ENCODE results near the gene FAM25C.
A peak's percentile ranks its signal among the peaks of the same experiment; 100 is the strongest.
"Not testable (repeated sequence)": the region's sequence is repeated elsewhere in the genome, so short reads cannot be mapped to it uniquely, and the experiment has no call there.

Gene FAM25C

GRCh38 chr10:47999691-48000090 is at the start of gene FAM25C:
Gene FAM25C, minus strand, starts transcription at chr10:47999791. Its CDS starts 26 bp downstream, at chr10:47999765.
- DNase-seq (ENCODE audit: low read depth) = not testable (repeated sequence)

- not testable (repeated sequence) for DNase-seq (ENCODE audit: low read depth)
Observed at GRCh38 chr10:48044557-48044956, 45.0 kb upstream of the FAM25C start.

GRCh38 chr10:48031390-48031789 is 31.8 kb upstream of the FAM25C start:
- not testable (repeated sequence) for DNase-seq (ENCODE audit: low read depth)

GRCh38 chr10:48002306-48002705 is 2.7 kb upstream of the FAM25C start:
- not testable (repeated sequence) for DNase-seq (ENCODE audit: low read depth)

- DNase-seq (ENCODE audit: low read depth) = peak; percentile 81
Observed at GRCh38 chr10:47994045-47994444, 5.5 kb downstream of the FAM25C start.

GRCh38 chr10:47992560-47992959 is 7.0 kb downstream of the FAM25C start:
- DNase-seq (ENCODE audit: low read depth) = not testable (repeated sequence)

- DNase-seq (ENCODE audit: low read depth) = not testable (repeated sequence)
Observed at GRCh38 chr10:47991706-47992105, 7.9 kb downstream of the FAM25C start.

- not testable (repeated sequence) for DNase-seq (ENCODE audit: low read depth)
Observed at GRCh38 chr10:47990097-47990496, 9.5 kb downstream of the FAM25C start.

GRCh38 chr10:47989542-47989950 is 10.0 kb downstream of the FAM25C start:
- not testable (repeated sequence) for DNase-seq (ENCODE audit: low read depth)

GRCh38 chr10:47988718-47989541 is 10.7 kb downstream of the FAM25C start:
- DNase-seq (ENCODE audit: low read depth) = peak; percentile 79

GRCh38 chr10:47987952-47988351 is 11.6 kb downstream of the FAM25C start:
- DNase-seq (ENCODE audit: low read depth) = not testable (repeated sequence)

GRCh38 chr10:47986413-47987230 is 13.0 kb downstream of the FAM25C start:
- DNase-seq (ENCODE audit: low read depth) = not testable (repeated sequence)

- not testable (repeated sequence) for DNase-seq (ENCODE audit: low read depth)
Observed at GRCh38 chr10:47975409-47975808, 24.2 kb downstream of the FAM25C start.

- DNase-seq (ENCODE audit: low read depth) = not testable (repeated sequence)
Observed at GRCh38 chr10:47973131-47973530, 26.5 kb downstream of the FAM25C start.

- DNase-seq (ENCODE audit: low read depth) = not testable (repeated sequence)
Observed at GRCh38 chr10:47972077-47972476, 27.5 kb downstream of the FAM25C start.

- DNase-seq (ENCODE audit: low read depth) = not testable (repeated sequence)
Observed at GRCh38 chr10:47971598-47971997, 28.0 kb downstream of the FAM25C start.

- not testable (repeated sequence) for DNase-seq (ENCODE audit: low read depth)
Observed at GRCh38 chr10:47970047-47970446, 29.5 kb downstream of the FAM25C start.

GRCh38 chr10:47968988-47969387 is 30.6 kb downstream of the FAM25C start:
- not testable (repeated sequence) for DNase-seq (ENCODE audit: low read depth)

GRCh38 chr10:47964280-47965063 is 35.1 kb downstream of the FAM25C start:
- DNase-seq (ENCODE audit: low read depth) = not testable (repeated sequence)

- not testable (repeated sequence) for DNase-seq (ENCODE audit: low read depth)
Observed at GRCh38 chr10:47962785-47963184, 36.8 kb downstream of the FAM25C start.

- DNase-seq (ENCODE audit: low read depth) = not testable (repeated sequence)
Observed at GRCh38 chr10:47960699-47961098, 38.9 kb downstream of the FAM25C start.

- DNase-seq (ENCODE audit: low read depth) = peak; percentile 1
Observed at GRCh38 chr10:47959677-47960076, 39.9 kb downstream of the FAM25C start.

All from EH (cell line).